Hepatocyte (in vitro differentiated cells): Measurements from ENCODE around the gene SCRN2. TPM values are rescaled to one million over a fixed set of nuclear protein-coding genes. Genes with fewer than 3 reads are reported as not detected.
A peak's percentile ranks its signal among the peaks of the same experiment; 100 is the strongest.

Experiments used
- DNase-seq: peaks from one replicate; pipeline ENCODE4 v3.0.0-alpha.2; 2016; ENCODE audit warnings: low spot score
- H2AFZ ChIP-seq: fragments of 200-600 bp; sonication (generic); 2 replicates; pipeline ENCODE4 v1.6.0; 2016; ENCODE audit warnings: antibody characterized with exemption, mild to moderate bottlenecking
- H3K27ac ChIP-seq: fragments of 200-600 bp; sonication (generic); 2 replicates; pipeline ENCODE4 v1.5.1; 2016; ENCODE audit warnings: mild to moderate bottlenecking
- H3K27me3 ChIP-seq: fragments of 200-600 bp; sonication (generic); 2 replicates; pipeline ENCODE4 v1.6.1; 2016
- H3K36me3 ChIP-seq: fragments of 200-600 bp; sonication (generic); replicated peaks from 2 replicates; pipeline ENCODE4 v1.5.1; 2016; ENCODE audit warnings: low read depth; ENCODE audit not compliant: insufficient read depth
- H3K4me1 ChIP-seq: fragments of 200-600 bp; sonication (generic); 2 replicates; pipeline ENCODE4 v1.5.1; 2016; ENCODE audit warnings: mild to moderate bottlenecking, moderate library complexity; ENCODE audit not compliant: insufficient read depth
- H3K4me2 ChIP-seq: fragments of 200-600 bp; sonication (generic); 2 replicates; pipeline ENCODE4 v1.6.0; 2016
- H3K4me3 ChIP-seq: fragments of 200-600 bp; sonication (generic); 2 replicates; pipeline ENCODE4 v1.5.1; 2016; ENCODE audit warnings: mild to moderate bottlenecking
- H3K79me2 ChIP-seq: fragments of 200-600 bp; sonication (generic); 2 replicates; pipeline ENCODE4 v1.6.0; 2017; ENCODE audit warnings: mild to moderate bottlenecking
- H3K9me2 ChIP-seq: fragments of 200-600 bp; sonication (generic); replicated peaks from 2 replicates; pipeline ENCODE4 v1.6.0; 2017; ENCODE audit warnings: mild to moderate bottlenecking; ENCODE audit not compliant: insufficient read depth
- H3K9me3 ChIP-seq: fragments of 200-600 bp; sonication (generic); 2 replicates; pipeline ENCODE4 v1.5.1; 2016; ENCODE audit warnings: low read depth, mild to moderate bottlenecking
- H4K20me1 ChIP-seq: fragments of 200-600 bp; sonication (generic); 2 replicates; pipeline ENCODE4 v1.6.0; 2016; ENCODE audit warnings: mild to moderate bottlenecking; ENCODE audit not compliant: insufficient read depth, poor library complexity, severe bottlenecking
- EZH2 ChIP-seq: fragments of 200-600 bp; sonication (generic); IDR thresholded peaks from 2 replicates; pipeline ENCODE4 v1.6.1; 2016; ENCODE audit warnings: antibody characterized with exemption, mild to moderate bottlenecking, borderline replicate concordance
- EZH2phosphoT487 ChIP-seq: fragments of 200-600 bp; sonication (generic); IDR thresholded peaks from one replicate; pipeline ENCODE4 v1.6.1; 2018; ENCODE audit warnings: antibody characterized with exemption, mild to moderate bottlenecking, low read depth, moderate library complexity; ENCODE audit not compliant: unreplicated experiment, severe bottlenecking
- WGBS: methylation state at CpG from one replicate; pipeline ENCODE4 v1.1.6; 2016; ENCODE audit warnings: low lambda C conversion rate; ENCODE audit errors: missing lambda C conversion rate; 5-methylcytosine and 5-hydroxymethylcytosine counted together
- polyA plus RNA-seq: library from polyadenylated mRNA; unstranded; fragments of >200 nt; fragmentation: Nextera tagmentation; extraction: Ambion mirVana; gene quantifications from 2 replicates; pipeline ENCODE4 v1.2.1, GENCODE V29; 2016
- total RNA-seq: library from RNA; depleted of rRNA; stranded (reverse); fragments of >200 nt; gene quantifications from 2 replicates; pipeline ENCODE4 v1.2.3, GENCODE V29; 2014
- TF ChIP-seq, protein P1 (sequence below): fragments of 200-600 bp; sonication (generic); IDR thresholded peaks from 2 replicates; pipeline ENCODE4 v1.5.1; 2016; ENCODE audit warnings: antibody characterized with exemption, mild to moderate bottlenecking; ENCODE audit not compliant: poor library complexity

Gene SCRN2
- total and polyA plus RNA-seq, 2 experiments from 2014 or later = 35.3 to 59.8 TPM

GRCh38 chr17:47884905-47885730, 44.0 kb upstream of the SCRN2 start:
- Histone ChIP-seq H3K27me3 (no peaks in the 10 kb centered on the region), H3K27ac (peak overlapping the region; percentile 76), H3K4me3 (no peak overlapping the region), H3K36me3 (no peaks in the 10 kb centered on the region), H3K9me3 (no peaks in the 10 kb centered on the region), H3K79me2 (no peaks in the 10 kb centered on the region), H4K20me1 (no peaks in the 10 kb centered on the region), H2AFZ (no peak overlapping the region), H3K9me2 (no peaks in the 10 kb centered on the region), H3K4me2 (peak overlapping the region; percentile 61), H3K4me1 (peaks cover 35% of the 10 kb centered on the region)
- DNase-seq = peak; percentile 57
- 50% methylated on average over 11 of the region's 11 CpGs for WGBS
- TF ChIP-seq, protein P1, sequence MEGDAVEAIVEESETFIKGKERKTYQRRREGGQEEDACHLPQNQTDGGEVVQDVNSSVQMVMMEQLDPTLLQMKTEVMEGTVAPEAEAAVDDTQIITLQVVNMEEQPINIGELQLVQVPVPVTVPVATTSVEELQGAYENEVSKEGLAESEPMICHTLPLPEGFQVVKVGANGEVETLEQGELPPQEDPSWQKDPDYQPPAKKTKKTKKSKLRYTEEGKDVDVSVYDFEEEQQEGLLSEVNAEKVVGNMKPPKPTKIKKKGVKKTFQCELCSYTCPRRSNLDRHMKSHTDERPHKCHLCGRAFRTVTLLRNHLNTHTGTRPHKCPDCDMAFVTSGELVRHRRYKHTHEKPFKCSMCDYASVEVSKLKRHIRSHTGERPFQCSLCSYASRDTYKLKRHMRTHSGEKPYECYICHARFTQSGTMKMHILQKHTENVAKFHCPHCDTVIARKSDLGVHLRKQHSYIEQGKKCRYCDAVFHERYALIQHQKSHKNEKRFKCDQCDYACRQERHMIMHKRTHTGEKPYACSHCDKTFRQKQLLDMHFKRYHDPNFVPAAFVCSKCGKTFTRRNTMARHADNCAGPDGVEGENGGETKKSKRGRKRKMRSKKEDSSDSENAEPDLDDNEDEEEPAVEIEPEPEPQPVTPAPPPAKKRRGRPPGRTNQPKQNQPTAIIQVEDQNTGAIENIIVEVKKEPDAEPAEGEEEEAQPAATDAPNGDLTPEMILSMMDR = no peak
- TF ChIP-seq EZH2phosphoT487 (no peak), EZH2 (no peak)

DNA sequence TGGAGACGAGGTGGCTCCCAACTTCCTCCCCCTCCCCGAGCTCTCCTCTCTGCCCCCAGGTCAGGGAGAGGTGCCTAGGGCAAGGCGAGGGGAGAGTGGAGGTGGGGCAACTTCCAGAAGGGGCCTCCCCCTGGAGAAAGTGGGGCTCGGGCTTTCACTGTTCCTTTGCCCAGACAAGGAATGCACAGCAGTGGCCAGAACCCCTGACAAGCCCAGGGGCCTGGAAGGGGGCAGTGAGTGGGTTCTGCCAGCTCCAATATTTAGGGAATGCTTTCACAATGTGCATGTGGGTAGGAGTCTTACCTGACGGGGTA, 43.3 kb upstream of the SCRN2 start:
- Histone ChIP-seq H3K4me3 (no peak overlapping the region), H3K27ac (peak overlapping the region; percentile 76), H3K9me2 (no peaks in the 10 kb centered on the region), H3K79me2 (no peaks in the 10 kb centered on the region), H4K20me1 (no peaks in the 10 kb centered on the region), H3K27me3 (no peaks in the 10 kb centered on the region), H2AFZ (no peak overlapping the region), H3K4me2 (peak overlapping the region; percentile 61), H3K4me1 (peaks cover 35% of the 10 kb centered on the region), H3K9me3 (no peaks in the 10 kb centered on the region), H3K36me3 (no peaks in the 10 kb centered on the region)
- 19% methylated on average over 5 of the region's 5 CpGs for WGBS
- no peak for DNase-seq
- TF ChIP-seq EZH2phosphoT487 (no peak), EZH2 (no peak)
- TF ChIP-seq, protein P1 = no peak

DNA sequence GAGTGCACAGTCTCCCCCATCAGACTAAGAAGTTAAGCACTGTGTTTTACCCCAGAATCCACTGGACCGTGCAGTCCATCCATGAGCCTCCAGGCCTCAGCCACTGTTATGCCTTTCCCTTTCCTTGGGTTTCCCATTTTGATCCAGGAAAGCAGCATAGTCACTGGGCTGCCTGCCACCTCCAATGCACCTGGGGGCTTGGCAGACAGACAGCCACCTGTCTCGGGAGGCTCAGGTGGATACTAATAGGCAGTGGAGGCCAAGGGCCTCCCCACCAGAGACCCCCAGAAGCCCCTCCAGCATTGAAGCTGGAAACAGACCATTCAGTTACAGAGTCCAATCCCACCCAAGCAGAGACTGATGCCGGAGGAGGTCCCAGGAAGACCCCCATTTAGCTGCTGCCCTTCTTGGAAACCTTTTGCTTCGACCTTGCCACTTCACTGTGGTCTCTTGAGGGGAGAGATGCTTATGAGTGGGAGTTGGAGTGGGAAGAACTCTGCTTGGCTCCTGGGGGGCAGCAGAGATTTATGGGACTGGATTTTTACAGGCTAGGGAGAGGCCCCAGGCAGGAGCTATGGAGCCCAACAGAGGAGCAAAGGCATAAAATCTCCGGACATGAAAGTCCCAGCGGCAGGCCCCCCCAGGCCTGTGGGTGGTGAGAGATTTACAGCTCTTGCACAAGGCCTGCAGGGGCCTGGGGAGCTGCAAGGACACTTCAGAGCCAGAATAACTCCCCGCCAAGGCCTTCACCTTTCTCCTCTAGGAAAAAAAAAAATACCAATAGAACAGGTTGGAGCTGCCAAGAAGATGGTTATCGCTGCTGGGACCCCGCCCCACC, 42.7 kb upstream of the SCRN2 start:
- Histone ChIP-seq H3K79me2 (no peaks in the 10 kb centered on the region), H2AFZ (no peak overlapping the region), H3K9me2 (no peaks in the 10 kb centered on the region), H3K4me2 (peak overlapping the region; percentile 61), H3K27me3 (no peaks in the 10 kb centered on the region), H4K20me1 (no peaks in the 10 kb centered on the region), H3K4me3 (no peak overlapping the region), H3K4me1 (peaks cover 35% of the 10 kb centered on the region), H3K9me3 (no peaks in the 10 kb centered on the region), H3K36me3 (no peaks in the 10 kb centered on the region), H3K27ac (peak overlapping the region; percentile 76)
- 42% methylated on average over 9 of the region's 9 CpGs for WGBS
- DNase-seq = peak; percentile 78
- TF ChIP-seq EZH2phosphoT487 = no peak
- TF ChIP-seq, protein P1 = no peak
- no peak for TF ChIP-seq EZH2
